GM12878 (cell line): ENCODE data around the gene CYB5B. TPM values are rescaled to one million over a fixed set of nuclear protein-coding genes. Genes with fewer than 3 reads are reported as not detected.
A peak's percentile ranks its signal among the peaks of the same experiment; 100 is the strongest.

ENCODE experiments used
- ATAC-seq: fragments of 200-7000 bp; cut with Tn5 transposase; 3 replicates; pipeline ENCODE4 v1.9.1; 2020; ENCODE audit warnings: mild to moderate bottlenecking, moderate library complexity
- BruUV-seq: library from RNA; stranded (reverse); fragments of 400-500 nt; replicated peaks from 2 replicates; lab custom pipeline; 2021; lab: Mats Ljungman, UMichigan
- CTCF ChIA-PET: fragments of 300-600 bp; sonication (Branson Sonifier 250); formaldehyde crosslinking; extraction: SDS; loops from one replicate; lab custom pipeline; 2021; ENCODE audit warnings: inconsistent platforms; lab: Yijun Ruan, JAX
- POLR2A ChIA-PET: fragments of 350-600 bp; formaldehyde crosslinking; extraction: SDS; loops from one replicate; lab custom pipeline; 2021; ENCODE audit warnings: inconsistent platforms; lab: Charles Lee
- RAD21 ChIA-PET: fragments of 300-600 bp; sonication (Branson Sonifier 250); formaldehyde crosslinking; loops from one replicate; lab custom pipeline; 2023; ENCODE audit warnings: antibody characterized with exemption; ENCODE audit not compliant: unreplicated experiment; lab: Charles Lee
- SMC1A ChIA-PET: fragments of 300-600 bp; sonication (Branson Sonifier 250); formaldehyde crosslinking; loops from one replicate; lab custom pipeline; 2023; ENCODE audit not compliant: unreplicated experiment, uncharacterized antibody; lab: Charles Lee
- DNase-seq: peaks from one replicate; pipeline ENCODE4 v3.0.0-alpha.2; 2011; ENCODE audit warnings: low read depth, low spot score
- FAIRE-seq: peaks from 3 replicates; lab custom pipeline; 2011; peaks lifted over from hg19 to GRCh38; lab: Jason Lieb, UNC
- H2AFZ ChIP-seq: 2 replicates; pipeline ENCODE4 v1.6.0; 2011; ENCODE audit warnings: low read depth, low read length, control low read depth; ENCODE audit not compliant: control insufficient read depth
- H3K27ac ChIP-seq: 2 replicates; pipeline ENCODE4 v1.5.1; 2011; ENCODE audit warnings: control low read depth; ENCODE audit not compliant: control insufficient read depth, insufficient read depth
- H3K27me3 ChIP-seq, 2 experiments: replicated peaks in 1 of 2; 2 replicates each; pipeline versions ENCODE4 v1.6.0 to v1.6.1; 2011; ENCODE audit warnings: low read length in 1 of 2; ENCODE audit not compliant: control insufficient read depth in 2 of 2, insufficient read depth in 2 of 2
- H3K36me3 ChIP-seq, 2 experiments: 2 replicates each; pipeline ENCODE4 v1.5.1; 2011; ENCODE audit warnings: low read length in 1 of 2; ENCODE audit not compliant: control insufficient read depth in 2 of 2, insufficient read depth in 2 of 2
- H3K4me1 ChIP-seq: 2 replicates; pipeline ENCODE4 v1.6.1; 2011; ENCODE audit warnings: mild to moderate bottlenecking, low read length, moderate library complexity, mixed read lengths; ENCODE audit not compliant: control insufficient read depth, insufficient read depth
- H3K4me2 ChIP-seq: 2 replicates; pipeline ENCODE4 v1.6.0; 2011; ENCODE audit warnings: control low read depth; ENCODE audit not compliant: control insufficient read depth, insufficient read depth
- H3K4me3 ChIP-seq: fragments of 200-600 bp; sonication (generic); 2 replicates; pipeline ENCODE4 v1.5.1; 2016
- H3K79me2 ChIP-seq: 2 replicates; pipeline ENCODE4 v1.6.0; 2011; ENCODE audit warnings: low read length; ENCODE audit not compliant: control insufficient read depth, insufficient read depth
- H3K9ac ChIP-seq: 2 replicates; pipeline ENCODE4 v1.8.0; 2011; ENCODE audit warnings: low read length, control low read depth, mixed read lengths; ENCODE audit not compliant: control insufficient read depth, insufficient read depth
- H3K9me3 ChIP-seq: replicated peaks from 3 replicates; pipeline ENCODE4 v1.5.1; 2011; ENCODE audit warnings: mild to moderate bottlenecking, low read length; ENCODE audit not compliant: control insufficient read depth, insufficient read depth
- H4K20me1 ChIP-seq: 2 replicates; pipeline ENCODE4 v1.6.0; 2011; ENCODE audit not compliant: control insufficient read depth, insufficient read depth
- BCL11A ChIP-seq: IDR thresholded peaks from 2 replicates; pipeline ENCODE4 v1.6.1; 2011; ENCODE audit warnings: low read depth, low read length
- BMI1 ChIP-seq: fragments of 450-650 bp; IDR thresholded peaks from 2 replicates; pipeline ENCODE4 v1.6.1; 2016; ENCODE audit warnings: mild to moderate bottlenecking, moderate library complexity, borderline replicate concordance
- HDAC6 ChIP-seq: fragments of 200-600 bp; sonication (generic); IDR thresholded peaks from one replicate; pipeline ENCODE4 v1.8.0; 2017; ENCODE audit warnings: antibody characterized with exemption; ENCODE audit not compliant: unreplicated experiment
- HDGF ChIP-seq: fragments of 450-650 bp; IDR thresholded peaks from 2 replicates; pipeline ENCODE4 v1.6.1; 2016; ENCODE audit warnings: antibody characterized with exemption
- NR2F1 ChIP-seq: fragments of 450-650 bp; conservative IDR thresholded peaks from 2 replicates; pipeline ENCODE4 v1.6.1; 2017; ENCODE audit warnings: mild to moderate bottlenecking
- STAT1 ChIP-seq: fragments of 450-650 bp; conservative IDR thresholded peaks from 2 replicates; pipeline ENCODE4 v1.6.1; 2014; ENCODE audit warnings: antibody characterized with exemption, mild to moderate bottlenecking
- SUPT20H ChIP-seq: IDR thresholded peaks from 2 replicates; pipeline ENCODE4 v1.6.1; 2011; ENCODE audit warnings: low read depth, mild to moderate bottlenecking, low read length, moderate library complexity, borderline replicate concordance; ENCODE audit not compliant: control insufficient read depth
- WGBS: methylation state at CpG from one replicate; pipeline ENCODE4 v1.1.6; 2016; ENCODE audit warnings: low lambda C conversion rate; ENCODE audit not compliant: insufficient replicate concordance, insufficient coverage; ENCODE audit errors: missing lambda C conversion rate; 5-methylcytosine and 5-hydroxymethylcytosine counted together
- in situ Hi-C: fragments of 300-500 bp; cut with MboI; formaldehyde crosslinking; loops from 9 replicates; pipeline ENCODE4 v1.14.3; 2018; ENCODE audit warnings: mixed read lengths
- intact Hi-C: fragments of 100-400 bp; cut with micrococcal nuclease; formaldehyde crosslinking; loops from one replicate; pipeline ENCODE4 v1.14.2; 2022; ENCODE audit not compliant: unreplicated experiment
- polyA plus RNA-seq, 11 experiments: library from polyadenylated mRNA; depleted of rRNA in 4 of 11; unstranded in 6 of 11; stranded (reverse) in 5 of 11; fragments of >200 nt; fragmentation: Nextera tagmentation in 4 of 11; fragmentation: Illumina TruSeq in 1 of 11; extraction: Ambion mirVana in 4 of 11; extraction: Trizol in 1 of 11; gene quantifications; 1 replicate in 1 of 11; 2 replicates in 10 of 11; pipeline versions ENCODE4 v1.2.1 to v1.2.3, GENCODE V29; 2011 to 2016; ENCODE audit warnings: inconsistent platforms in 2 of 11, missing spikeins in 2 of 11, low read depth in 1 of 11
- total RNA-seq, 4 experiments: library from RNA; depleted of rRNA in 3 of 4; stranded (reverse); fragments of >200 nt in 3 of 4; fragmentation: Illumina TruSeq in 1 of 4; extraction: Trizol in 1 of 4; gene quantifications; 2 replicates each; pipeline versions ENCODE4 v1.2.1 to v1.2.3, GENCODE V29; 2013 to 2021
- TF ChIP-seq, protein P1 (sequence below): fragments of 450-650 bp; IDR thresholded peaks from 2 replicates; pipeline ENCODE4 v1.6.1; 2016; ENCODE audit warnings: mild to moderate bottlenecking, moderate library complexity, borderline replicate concordance

Gene CYB5B
- total and polyA plus RNA-seq, 10 of the 15 experiments (the other 5 are each of a cell fraction or from before 2014, with no cell fraction given), result 145 to 305 (median 179) TPM

DNA sequence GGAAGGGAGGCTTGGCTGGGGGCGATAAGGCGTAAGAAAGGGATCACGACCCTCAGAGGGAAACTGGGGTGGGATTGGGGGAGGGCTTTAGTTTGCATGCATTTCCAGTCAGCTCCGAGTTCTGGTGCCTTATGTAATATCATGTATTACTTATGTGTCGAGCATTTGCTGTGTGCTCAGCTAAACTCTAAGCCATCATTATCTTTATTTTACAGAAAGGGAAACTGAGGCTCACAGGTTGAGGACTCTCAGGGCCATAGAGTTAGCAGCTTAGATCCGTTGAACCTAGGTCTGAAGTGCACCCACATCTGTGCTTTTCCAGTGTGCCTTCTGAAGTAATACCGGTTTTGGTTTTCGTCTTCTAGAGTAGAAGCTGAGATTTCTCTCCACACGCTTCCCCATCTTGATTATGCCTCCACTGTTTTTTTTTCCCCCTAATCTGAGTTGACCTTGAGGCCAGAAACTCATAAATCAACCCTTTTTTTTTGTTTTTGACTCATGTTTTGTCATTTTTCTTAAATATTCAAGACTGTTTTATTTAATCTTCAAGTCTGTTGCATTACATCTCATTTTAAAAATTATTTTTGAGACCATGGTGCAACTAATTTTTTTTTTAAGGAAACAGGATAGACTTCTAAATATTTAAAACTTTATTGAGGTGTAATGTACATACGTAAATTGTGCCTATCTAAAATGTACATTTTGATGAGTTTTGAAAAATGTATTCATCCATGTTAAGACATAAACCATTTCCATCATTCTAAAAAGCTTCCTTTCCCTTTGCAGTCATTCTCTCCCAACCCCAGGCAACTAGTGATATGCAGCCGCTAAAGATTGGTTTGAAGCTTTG is 741 bp downstream of the CYB5B start:
- H3K27me3 ChIP-seq, result no peaks in the 10 kb centered on the region
- TF ChIP-seq STAT1 (0 out of 2 replicates have a peak, but pooled peaks have one; percentile 8), HDAC6 (no peak), BMI1 (no peak), BCL11A (no peak), NR2F1 (0 out of 2 replicates have a peak, but pooled peaks have one; percentile 3), HDGF (no peak), SUPT20H (no peak)
- TF ChIP-seq, protein P1, sequence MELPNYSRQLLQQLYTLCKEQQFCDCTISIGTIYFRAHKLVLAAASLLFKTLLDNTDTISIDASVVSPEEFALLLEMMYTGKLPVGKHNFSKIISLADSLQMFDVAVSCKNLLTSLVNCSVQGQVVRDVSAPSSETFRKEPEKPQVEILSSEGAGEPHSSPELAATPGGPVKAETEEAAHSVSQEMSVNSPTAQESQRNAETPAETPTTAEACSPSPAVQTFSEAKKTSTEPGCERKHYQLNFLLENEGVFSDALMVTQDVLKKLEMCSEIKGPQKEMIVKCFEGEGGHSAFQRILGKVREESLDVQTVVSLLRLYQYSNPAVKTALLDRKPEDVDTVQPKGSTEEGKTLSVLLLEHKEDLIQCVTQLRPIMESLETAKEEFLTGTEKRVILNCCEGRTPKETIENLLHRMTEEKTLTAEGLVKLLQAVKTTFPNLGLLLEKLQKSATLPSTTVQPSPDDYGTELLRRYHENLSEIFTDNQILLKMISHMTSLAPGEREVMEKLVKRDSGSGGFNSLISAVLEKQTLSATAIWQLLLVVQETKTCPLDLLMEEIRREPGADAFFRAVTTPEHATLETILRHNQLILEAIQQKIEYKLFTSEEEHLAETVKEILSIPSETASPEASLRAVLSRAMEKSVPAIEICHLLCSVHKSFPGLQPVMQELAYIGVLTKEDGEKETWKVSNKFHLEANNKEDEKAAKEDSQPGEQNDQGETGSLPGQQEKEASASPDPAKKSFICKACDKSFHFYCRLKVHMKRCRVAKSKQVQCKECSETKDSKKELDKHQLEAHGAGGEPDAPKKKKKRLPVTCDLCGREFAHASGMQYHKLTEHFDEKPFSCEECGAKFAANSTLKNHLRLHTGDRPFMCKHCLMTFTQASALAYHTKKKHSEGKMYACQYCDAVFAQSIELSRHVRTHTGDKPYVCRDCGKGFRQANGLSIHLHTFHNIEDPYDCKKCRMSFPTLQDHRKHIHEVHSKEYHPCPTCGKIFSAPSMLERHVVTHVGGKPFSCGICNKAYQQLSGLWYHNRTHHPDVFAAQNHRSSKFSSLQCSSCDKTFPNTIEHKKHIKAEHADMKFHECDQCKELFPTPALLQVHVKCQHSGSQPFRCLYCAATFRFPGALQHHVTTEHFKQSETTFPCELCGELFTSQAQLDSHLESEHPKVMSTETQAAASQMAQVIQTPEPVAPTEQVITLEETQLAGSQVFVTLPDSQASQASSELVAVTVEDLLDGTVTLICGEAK, result peak; percentile 52; the same call in 1 of the 2 replicates
- TF ChIP-seq, all 136 proteins: peak for 3
- Histone ChIP-seq H3K9ac (peak overlapping the region; percentile 65), H3K79me2 (peaks cover 54% of the 10 kb centered on the region), H2AFZ (peak overlapping the region; percentile 95), H3K36me3 (peaks cover 4 to 23% of the 10 kb centered on the region in 2 experiments), H4K20me1 (no peaks in the 10 kb centered on the region), H3K9me3 (peaks cover 11% of the 10 kb centered on the region), H3K4me1 (no peaks in the 10 kb centered on the region), H3K4me2 (peak overlapping the region; percentile 84), H3K27ac (peak overlapping the region; percentile 78), H3K4me3 (peak overlapping the region; percentile 77)
- FAIRE-seq, result no peak
- ChIA-PET CTCF (interaction anchor here (0.6 to 1.8 kb wide), 5 partner anchors 10 to 202 kb away, joined by 3 to 9 read pairs (median 6); no protein-coding TSS in a partner anchor), SMC1A (interaction anchor here (0.6 to 2.5 kb wide), 23 partner anchors 10 to 329 kb away, joined by 3 to 13 read pairs (median 4); no protein-coding TSS in a partner anchor), POLR2A (interaction anchor here (0.5 to 1.7 kb wide), 6 partner anchors 9 to 144 kb away, joined by 3 to 12 read pairs (median 4); no protein-coding TSS in a partner anchor), RAD21 (interaction anchor here (0.7 to 1.9 kb wide), 11 partner anchors 10 to 143 kb away, joined by 3 to 9 read pairs (median 4); no protein-coding TSS in a partner anchor)
- BruUV-seq, result TSS peak; percentile 72
- peak; percentile 28 for ATAC-seq
- in situ Hi-C loops (no loop called here), intact Hi-C loops (loop anchor here (2.0 kb wide), 1 partner anchor 140 kb away; the partner anchor contains the start of gene NFAT5)
- WGBS, result 2% methylated on average over 11 of the region's 11 CpGs
- DNase-seq, result no peak
